LNCAP (cell line): Measurements from ENCODE around the gene RNF208.

ENCODE experiments used
- CTCF ChIP-seq: fragments of 450-650 bp; IDR thresholded peaks from 2 replicates; pipeline ENCODE4 v1.5.1; 2017; ENCODE audit warnings: mild to moderate bottlenecking

The RNF208 gene

GRCh38 chr9:137222190-137223077 is at the start of gene RNF208:
Gene RNF208, minus strand, starts transcription at chr9:137222240. Its CDS starts 1,028 bp downstream, at chr9:137221212.
- no peak for TF ChIP-seq CTCF

DNA sequence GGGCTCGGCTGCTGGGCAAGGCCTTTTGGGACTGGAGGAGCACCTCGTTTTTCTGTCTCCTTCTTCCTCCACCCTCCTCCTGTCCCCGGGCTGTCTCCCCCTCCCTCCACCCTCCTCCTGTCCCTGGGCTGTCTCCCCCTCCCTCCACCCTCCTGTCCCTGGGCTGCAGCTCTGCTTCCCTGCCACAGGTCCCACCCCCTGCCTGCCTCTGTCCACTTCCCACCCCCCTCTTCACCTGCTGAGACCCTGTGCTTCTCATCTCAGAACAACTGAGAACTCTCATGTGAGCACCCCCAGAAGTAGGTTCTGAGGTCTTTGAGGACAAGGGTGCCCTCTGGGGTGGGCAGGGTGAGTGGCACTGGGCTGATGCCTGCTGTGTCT is 49.6 kb upstream of the RNF208 start:
- no peak for TF ChIP-seq CTCF

DNA sequence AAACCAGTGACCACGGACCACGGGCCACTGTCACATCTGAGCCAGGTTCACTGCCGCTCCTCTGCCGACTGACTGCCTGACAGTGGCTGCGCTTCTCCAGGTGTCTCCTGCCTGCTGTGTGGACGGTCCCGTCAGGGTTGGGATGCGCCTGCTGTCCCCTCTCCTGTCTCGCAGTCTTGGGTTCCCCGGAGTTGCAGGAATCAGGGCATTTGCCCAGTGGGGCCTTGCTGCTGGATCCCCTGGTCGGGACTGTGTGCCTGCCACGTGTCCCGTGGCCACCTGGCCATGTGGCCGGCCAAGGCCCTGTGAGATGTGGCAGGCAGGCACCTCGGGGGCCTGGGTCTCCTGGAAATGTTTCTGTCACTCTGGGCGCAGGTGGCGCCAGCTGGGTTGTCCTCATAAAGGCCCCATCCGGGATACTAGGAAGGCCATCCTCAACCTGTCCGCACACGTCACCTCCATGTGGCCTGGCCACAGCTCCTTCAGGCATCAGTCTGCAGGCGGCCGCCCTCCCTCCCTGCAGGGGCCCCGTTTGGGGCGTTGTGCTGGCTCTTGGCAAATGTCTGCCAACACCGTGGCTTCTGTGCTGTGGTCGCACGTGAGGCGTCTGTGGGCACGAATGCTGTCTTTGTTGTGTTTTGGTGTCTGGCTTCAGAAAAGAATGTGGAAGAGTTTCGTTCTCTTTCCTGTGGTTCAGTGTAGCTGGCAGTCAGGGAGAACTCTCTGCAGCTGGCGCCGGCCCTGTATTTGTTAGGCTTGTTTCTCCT is 49.1 kb upstream of the RNF208 start:
- TF ChIP-seq CTCF = no peak

- TF ChIP-seq CTCF = no peak
Measured at GRCh38 chr9:137269231-137269772, 47.3 kb upstream of the RNF208 start.

GRCh38 chr9:137268538-137269201 is 46.6 kb upstream of the RNF208 start:
- no peak for TF ChIP-seq CTCF

DNA sequence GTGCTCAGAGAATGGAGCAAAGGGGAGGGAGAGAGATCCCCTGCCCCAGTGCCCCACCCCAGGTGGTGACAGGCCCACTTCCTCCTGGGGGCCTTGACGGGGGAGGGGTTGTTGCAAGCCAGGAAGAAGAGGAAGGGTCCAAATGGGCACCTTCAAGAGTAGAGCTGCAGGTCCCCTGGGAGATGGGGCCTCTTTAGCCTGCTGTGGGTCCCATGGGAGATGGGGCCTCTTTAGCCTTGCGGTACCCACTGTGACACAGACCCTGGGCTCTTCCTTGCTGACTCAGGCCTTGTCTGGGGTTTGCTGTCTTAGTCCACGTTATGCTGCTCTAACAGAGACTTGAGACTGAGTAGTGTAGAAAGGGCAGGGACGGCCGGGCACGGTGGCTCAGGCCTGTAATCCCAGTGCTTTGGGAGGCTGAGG is 45.9 kb upstream of the RNF208 start:
- no peak for TF ChIP-seq CTCF
